ENCODE data around the gene GNG14. TPM values are rescaled to one million over a fixed set of nuclear protein-coding genes. Genes with fewer than 3 reads are reported as not detected.
A peak's percentile ranks its signal among the peaks of the same experiment; 100 is the strongest.

The GNG14 gene
- total and polyA plus RNA-seq, 2 donors (not counting 1 experiment from before 2014, with no cell fraction given), result not detected

- Histone ChIP-seq H3K9me3 (ENCODE audit: control insufficient read depth, insufficient read depth, low read depth, low read length) (no peaks in the 10 kb centered on the region), H4K20me1 (ENCODE audit: control insufficient read depth, extremely low read depth, insufficient read depth, low read length) (no peaks in the 10 kb centered on the region), H3K36me3 (ENCODE audit: control insufficient read depth, insufficient read depth, low read length) (peaks cover 1% of the 10 kb centered on the region), H3K4me3 (replicated peaks in 1 of 4; ENCODE audit: control extremely low read depth in 1 of 4, insufficient read depth in 1 of 4, low read depth in 3 of 4, low read length in 4 of 4) (peak overlapping the region in 2 of 4 experiments; percentile 83 to 86), H2AFZ (ENCODE audit: low read length) (no peak overlapping the region), H3K27me3 (ENCODE audit: control insufficient read depth, insufficient read depth, low read length) (no peaks in the 10 kb centered on the region), H3K9ac (ENCODE audit: insufficient read depth, low read length) (no peak overlapping the region), H3K27ac (ENCODE audit: insufficient read depth, low read length) (no peak overlapping the region), H3K4me1 (ENCODE audit: control insufficient read depth, extremely low read depth, insufficient read depth, low read length) (no peaks in the 10 kb centered on the region), H3K79me2 (ENCODE audit: control insufficient read depth, insufficient read depth, low read length) (no peaks in the 10 kb centered on the region), H3K4me2 (ENCODE audit: extremely low read depth, insufficient read depth, low read length) (no peak overlapping the region)
- TF ChIP-seq EZH2 (IDR thresholded peaks at IDR 0.05; ENCODE audit: low read length, missing control alignments), result no peak
- no peak for TF ChIP-seq CTCF (conservative IDR thresholded peaks at IDR 0.05 in 1 of 2, IDR thresholded peaks at IDR 0.05 in 1 of 2; ENCODE audit: low read depth in 1 of 2, low read length in 2 of 2)
- DNase-seq (ENCODE audit: low read depth in 2 of 2), result no peak
These were observed 7.3 kb downstream of the GNG14 start for GRCh38 chr19:12695096-12695495.

- TF ChIP-seq CTCF (conservative IDR thresholded peaks at IDR 0.05 in 1 of 2, IDR thresholded peaks at IDR 0.05 in 1 of 2; ENCODE audit: low read depth in 1 of 2, low read length in 2 of 2), result no peak
- no peak for TF ChIP-seq EZH2 (IDR thresholded peaks at IDR 0.05; ENCODE audit: low read length, missing control alignments)
- peak overlapping the region; percentile 72 for H3K4me2 ChIP-seq (ENCODE audit: extremely low read depth, insufficient read depth, low read length)
- H2AFZ ChIP-seq (ENCODE audit: low read length), result no peak overlapping the region
- H3K27ac ChIP-seq (ENCODE audit: insufficient read depth, low read length), result no peak overlapping the region
- H3K4me3 ChIP-seq (replicated peaks in 1 of 4; ENCODE audit: control extremely low read depth in 1 of 4, insufficient read depth in 1 of 4, low read depth in 3 of 4, low read length in 4 of 4), result peak overlapping the region; percentile 58 to 86 (median 73)
- no peak for DNase-seq (ENCODE audit: low read depth in 2 of 2)
- H3K4me1 ChIP-seq (ENCODE audit: control insufficient read depth, extremely low read depth, insufficient read depth, low read length), result no peaks in the 10 kb centered on the region
- peaks cover 4% of the 10 kb centered on the region for H3K36me3 ChIP-seq (ENCODE audit: control insufficient read depth, insufficient read depth, low read length)
- no peaks in the 10 kb centered on the region for H3K27me3 ChIP-seq (ENCODE audit: control insufficient read depth, insufficient read depth, low read length)
- H3K79me2 ChIP-seq (ENCODE audit: control insufficient read depth, insufficient read depth, low read length), result no peaks in the 10 kb centered on the region
- H3K9ac ChIP-seq (ENCODE audit: insufficient read depth, low read length), result peak overlapping the region; percentile 13
- no peaks in the 10 kb centered on the region for H3K9me3 ChIP-seq (ENCODE audit: control insufficient read depth, insufficient read depth, low read depth, low read length)
- no peaks in the 10 kb centered on the region for H4K20me1 ChIP-seq (ENCODE audit: control insufficient read depth, extremely low read depth, insufficient read depth, low read length)
These were observed 7.7 kb downstream of the GNG14 start for GRCh38 chr19:12695514-12695913.

GRCh38 chr19:12695997-12696365, 8.2 kb downstream of the GNG14 start:
- Histone ChIP-seq H3K9ac (ENCODE audit: insufficient read depth, low read length) (peak overlapping the region; percentile 63), H3K27me3 (ENCODE audit: control insufficient read depth, insufficient read depth, low read length) (no peaks in the 10 kb centered on the region), H3K4me3 (replicated peaks in 1 of 4; ENCODE audit: control extremely low read depth in 1 of 4, insufficient read depth in 1 of 4, low read depth in 3 of 4, low read length in 4 of 4) (peak overlapping the region; percentile 58 to 86 (median 73)), H3K27ac (ENCODE audit: insufficient read depth, low read length) (peak overlapping the region; percentile 73), H4K20me1 (ENCODE audit: control insufficient read depth, extremely low read depth, insufficient read depth, low read length) (no peaks in the 10 kb centered on the region), H3K36me3 (ENCODE audit: control insufficient read depth, insufficient read depth, low read length) (peaks cover 4% of the 10 kb centered on the region), H2AFZ (ENCODE audit: low read length) (peak overlapping the region; percentile 45), H3K9me3 (ENCODE audit: control insufficient read depth, insufficient read depth, low read depth, low read length) (no peaks in the 10 kb centered on the region), H3K79me2 (ENCODE audit: control insufficient read depth, insufficient read depth, low read length) (no peaks in the 10 kb centered on the region), H3K4me2 (ENCODE audit: extremely low read depth, insufficient read depth, low read length) (peak overlapping the region; percentile 90), H3K4me1 (ENCODE audit: control insufficient read depth, extremely low read depth, insufficient read depth, low read length) (no peaks in the 10 kb centered on the region)
- no peak for TF ChIP-seq EZH2 (IDR thresholded peaks at IDR 0.05; ENCODE audit: low read length, missing control alignments)
- no peak for TF ChIP-seq CTCF (conservative IDR thresholded peaks at IDR 0.05 in 1 of 2, IDR thresholded peaks at IDR 0.05 in 1 of 2; ENCODE audit: low read depth in 1 of 2, low read length in 2 of 2)
- DNase-seq (ENCODE audit: low read depth in 2 of 2), result no peak

All from fibroblast of lung (primary cell).